SK-N-MC (cell line): Measurements from ENCODE around the gene TOP1.

ENCODE experiments used
- EZH2 ChIP-seq: fragments of 200-600 bp; sonication (generic); IDR thresholded peaks from one replicate; pipeline ENCODE4 v1.6.1; 2017; ENCODE audit warnings: antibody characterized with exemption
- POLR2AphosphoS5 ChIP-seq: IDR thresholded peaks from 2 replicates; pipeline ENCODE4 v1.6.1; 2012; ENCODE audit warnings: mild to moderate bottlenecking, low read depth, low read length, borderline replicate concordance

DNA sequence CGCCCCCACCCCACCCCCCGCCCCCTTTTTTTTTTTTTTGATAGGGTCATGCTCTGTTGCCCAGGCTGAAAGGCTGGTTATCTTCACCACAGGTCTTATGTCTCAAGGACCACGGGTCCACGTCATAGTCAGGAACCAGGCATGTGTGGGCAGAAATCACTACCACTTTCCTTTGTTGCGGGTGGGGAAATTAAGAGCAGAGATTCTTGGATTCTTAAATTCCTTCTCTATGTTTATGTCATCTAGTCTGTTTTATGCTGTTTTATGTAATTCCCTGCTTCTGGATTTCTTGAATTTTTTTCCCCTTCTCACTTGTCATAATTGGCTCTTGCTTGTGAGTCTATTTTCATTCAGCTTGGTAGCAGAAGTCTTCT lies 82.9 kb downstream of the TOP1 start:
- TF ChIP-seq POLR2AphosphoS5 (no peak), EZH2 (no peak)
